ENCODE measurements around the gene KIAA1328.

The KIAA1328 gene

DNA sequence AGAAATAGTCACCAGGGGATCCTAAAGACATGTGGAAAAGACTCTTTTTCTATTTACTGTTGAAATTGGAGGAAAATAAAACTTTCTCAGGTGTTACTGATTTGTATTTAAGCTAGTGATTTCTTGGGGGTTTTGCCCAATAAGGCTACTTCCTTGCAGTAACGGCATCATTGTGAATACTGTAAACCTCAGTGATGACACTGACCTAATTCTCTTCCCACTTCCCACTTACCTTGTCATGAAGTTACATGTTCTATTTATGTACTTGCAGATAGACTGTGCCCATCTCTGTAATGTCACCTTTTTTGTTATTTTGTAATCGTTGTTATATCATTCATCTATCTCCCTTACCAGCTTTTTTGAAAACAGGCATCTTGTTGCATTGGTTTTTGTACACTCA, 134.5 kb downstream of the KIAA1328 start:
- no peak for DNase-seq

GRCh38 chr18:36974686-36975085, 145.8 kb downstream of the KIAA1328 start:
- DNase-seq, result no peak

DNA sequence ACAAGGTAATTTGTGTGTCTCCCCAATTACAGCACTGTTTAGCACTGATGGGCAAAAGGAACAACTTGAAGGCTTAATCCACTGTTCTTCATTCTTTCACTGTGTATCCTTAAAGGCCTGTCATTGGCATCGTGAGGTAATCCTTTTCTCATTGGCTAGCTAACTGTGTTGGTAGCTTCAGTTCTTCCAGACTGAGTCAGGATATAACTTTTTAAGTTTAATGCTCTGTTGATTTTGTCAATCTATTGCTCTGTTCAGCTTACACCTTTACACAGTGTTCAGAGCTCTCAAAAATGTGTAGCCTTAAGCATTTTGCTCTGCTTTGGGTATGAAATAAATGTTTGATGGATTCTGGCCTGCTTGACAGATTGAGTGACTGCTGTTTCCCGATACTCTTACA, 148.2 kb downstream of the KIAA1328 start:
- DNase-seq, result no peak

- DNase-seq, result no peak
These were observed 164.1 kb downstream of the KIAA1328 start for GRCh38 chr18:36993068-36993467.

- DNase-seq, result no peak
These were observed 177.8 kb downstream of the KIAA1328 start for GRCh38 chr18:37006742-37007141.

DNA sequence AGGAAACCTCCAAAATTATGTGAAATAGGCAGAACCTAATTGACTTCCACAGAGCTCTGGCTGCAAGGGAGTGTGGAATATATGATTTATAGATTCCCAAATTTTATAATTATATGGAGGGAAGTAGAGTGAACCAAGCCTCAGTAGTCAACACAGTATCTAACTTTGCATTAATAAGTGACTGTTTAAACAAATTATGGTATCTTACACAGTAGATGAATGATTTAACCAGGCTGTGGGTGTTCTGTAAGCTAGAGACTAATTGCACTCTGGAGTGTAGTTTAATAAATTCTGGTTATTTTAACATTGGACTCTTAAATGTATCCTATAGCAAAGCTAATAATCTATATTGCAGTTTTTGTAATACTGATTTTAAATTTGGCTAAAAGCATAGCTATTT, 183.5 kb downstream of the KIAA1328 start:
- no peak for DNase-seq

- DNase-seq, result no peak
These were observed 190.4 kb downstream of the KIAA1328 start for GRCh38 chr18:37019157-37019827.

- DNase-seq, result no peak
These were observed 204.5 kb downstream of the KIAA1328 start for GRCh38 chr18:37033419-37033818.

DNA sequence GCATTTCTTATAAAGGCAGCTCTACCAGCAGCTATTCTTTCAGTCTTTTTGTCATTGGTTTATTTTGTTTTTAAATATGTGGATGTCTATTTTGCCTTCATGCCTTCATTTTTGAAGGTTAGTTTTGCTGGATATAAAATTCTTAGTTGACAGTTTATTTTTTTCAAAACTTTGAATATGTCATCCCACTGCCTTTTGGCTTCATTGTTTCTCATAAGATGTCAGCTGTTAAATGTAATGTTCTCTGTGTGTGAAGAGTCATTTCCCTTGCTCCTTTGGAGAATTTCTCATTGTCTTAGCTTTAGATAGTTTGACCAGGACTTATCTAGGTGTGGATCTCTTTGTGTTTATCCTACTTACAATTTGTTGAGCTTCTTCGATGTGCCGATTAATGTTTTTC, 213.5 kb downstream of the KIAA1328 start:
- no peak for DNase-seq

DNA sequence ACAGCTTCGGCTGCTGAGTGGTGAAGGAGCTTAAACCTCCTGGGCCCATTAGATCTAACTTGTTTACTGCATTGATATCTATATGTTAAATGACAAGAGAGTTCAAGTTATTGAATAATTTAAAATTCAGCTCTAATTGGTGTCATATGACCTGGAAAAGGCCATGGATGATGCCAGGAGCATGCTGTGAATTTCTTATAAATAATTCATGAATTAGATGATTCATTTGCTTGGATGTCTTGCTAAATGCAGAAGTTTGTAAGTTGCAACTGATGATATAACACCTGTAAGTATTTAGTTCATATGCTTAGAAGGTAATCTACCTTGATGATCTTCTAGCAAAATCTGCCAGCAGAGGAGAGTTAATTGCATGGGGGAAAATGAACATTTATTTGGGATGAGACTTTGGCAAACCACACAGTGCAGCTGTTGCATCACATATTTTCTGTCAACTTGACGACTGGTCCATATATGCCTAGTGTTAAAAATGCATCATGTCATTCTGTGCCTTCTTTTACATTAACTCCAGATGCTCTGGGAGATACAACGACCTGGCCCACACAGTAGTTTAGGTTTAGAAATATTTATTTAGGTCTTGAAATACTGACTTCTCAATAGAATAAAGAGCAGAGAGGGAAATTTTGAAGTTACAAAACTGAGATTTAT, 226.3 kb downstream of the KIAA1328 start:
- DNase-seq, result no peak

GRCh38 chr18:37064187-37064586, 235.3 kb downstream of the KIAA1328 start:
- no peak for DNase-seq

DNA sequence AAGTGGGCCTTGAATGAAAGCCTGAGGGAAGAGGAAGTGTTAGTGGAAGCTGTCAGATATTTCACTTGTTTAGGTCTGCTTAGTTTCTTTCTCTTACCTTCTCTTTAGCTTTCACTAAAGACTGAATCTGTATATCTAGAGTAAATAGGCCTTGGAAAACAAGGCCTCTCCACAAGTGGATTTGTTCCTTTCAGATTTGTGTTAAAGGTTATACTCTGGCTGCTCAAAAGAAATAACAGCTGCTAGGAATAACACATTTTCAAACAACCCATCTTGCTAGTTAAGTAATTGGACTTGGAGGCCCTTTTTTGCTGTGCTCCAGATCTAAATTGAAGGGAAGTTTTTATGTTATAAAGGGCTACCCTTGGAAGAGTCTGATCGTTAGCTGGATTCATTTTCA, 236.3 kb downstream of the KIAA1328 start:
- no peak for DNase-seq

GRCh38 chr18:37084912-37085311, 256.0 kb downstream of the KIAA1328 start:
- DNase-seq, result no peak

DNA sequence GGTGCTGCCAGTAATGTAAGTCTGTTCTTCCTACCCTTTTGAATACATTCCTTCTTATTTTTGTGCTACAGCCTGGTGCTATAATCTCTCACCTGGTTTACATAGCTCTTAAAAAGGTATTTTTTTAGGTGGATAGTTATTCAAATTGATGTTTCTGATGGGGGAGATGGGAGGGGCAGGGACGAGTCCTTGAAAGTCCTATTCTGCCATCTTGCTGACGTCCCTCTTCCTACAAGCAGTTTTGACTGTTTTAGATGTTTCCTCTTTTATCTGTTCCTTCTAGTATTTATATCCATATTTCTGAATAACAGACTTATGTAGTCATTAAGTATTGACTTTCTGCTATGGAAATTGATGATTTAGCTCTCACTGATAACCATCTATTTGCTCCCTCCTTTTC, 256.4 kb downstream of the KIAA1328 start:
- DNase-seq, result no peak

- no peak for DNase-seq
These were observed 279.0 kb downstream of the KIAA1328 start for GRCh38 chr18:37107748-37108522.

GRCh38 chr18:37122877-37123276, 293.9 kb downstream of the KIAA1328 start:
- no peak for DNase-seq

DNA sequence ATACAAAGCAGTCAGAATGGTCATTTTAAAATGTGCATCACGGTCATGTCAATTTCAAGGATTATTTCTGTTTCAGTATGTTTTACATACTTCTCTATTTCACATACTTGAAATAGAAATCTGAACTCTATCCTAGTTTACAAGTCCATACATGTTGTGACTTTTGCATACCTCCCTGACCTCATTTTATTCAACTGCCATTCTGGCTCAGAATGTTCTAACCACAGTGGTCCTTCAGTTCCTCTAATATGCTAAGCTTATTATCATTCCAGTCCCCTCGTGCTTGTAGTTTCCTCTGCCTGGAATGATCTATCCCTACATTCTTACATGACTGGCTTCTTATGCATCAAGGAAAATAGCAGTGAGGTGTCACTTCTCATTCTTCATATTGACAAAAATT, 295.6 kb downstream of the KIAA1328 start:
- no peak for DNase-seq

GRCh38 chr18:37135177-37135576, 306.2 kb downstream of the KIAA1328 start:
- DNase-seq, result no peak

GRCh38 chr18:37138456-37138855, 309.5 kb downstream of the KIAA1328 start:
- DNase-seq, result no peak

GRCh38 chr18:37139876-37140275, 310.9 kb downstream of the KIAA1328 start:
- no peak for DNase-seq

- no peak for DNase-seq
These were observed 316.0 kb downstream of the KIAA1328 start for GRCh38 chr18:37144921-37145320.

DNA sequence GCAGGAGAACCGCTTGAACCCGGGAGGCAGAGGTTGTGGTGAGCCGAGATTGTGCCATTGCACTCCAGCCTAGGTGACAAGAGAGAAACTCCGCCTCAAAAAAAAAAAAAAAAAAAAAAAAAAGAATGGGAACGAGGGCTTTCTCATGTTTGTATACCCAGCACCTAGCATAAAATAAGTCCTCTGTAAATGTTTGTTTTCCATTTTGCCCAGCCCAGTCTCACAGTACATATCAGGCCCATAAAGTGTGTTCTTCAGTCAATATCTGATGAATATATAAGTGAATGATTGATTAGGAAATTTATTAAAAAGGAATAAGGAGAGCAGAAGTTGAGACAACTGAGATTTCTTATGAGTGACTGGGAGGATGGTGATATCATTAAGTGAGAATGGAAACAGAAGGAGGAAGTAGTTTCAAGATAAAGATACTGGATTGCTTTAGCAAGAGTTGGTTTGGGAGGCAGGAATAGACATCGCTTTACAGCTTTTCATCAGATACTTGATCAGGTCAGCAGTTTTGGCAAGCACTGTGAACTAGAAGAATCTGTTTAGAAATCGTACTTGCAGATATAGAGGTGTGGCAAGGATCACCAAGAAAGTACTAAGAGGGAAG, 327.5 kb downstream of the KIAA1328 start:
- DNase-seq, result no peak

GRCh38 chr18:37160038-37160820, 331.3 kb downstream of the KIAA1328 start:
- DNase-seq, result no peak

All from activated T-cell treated with anti-CD3 and anti-CD28 coated beads, Interleukin-2, amount 50 U/mL, for 1 hour (primary cell).